Loucy (cell line): ENCODE results near the gene MUC13.

ENCODE experiments used
- H2AFZ ChIP-seq: fragments of 200-600 bp; sonication (generic); 2 replicates; pipeline ENCODE4 v1.6.0; 2016; ENCODE audit warnings: antibody characterized with exemption, mild to moderate bottlenecking, low read length, moderate library complexity
- H3F3A ChIP-seq: fragments of 200-600 bp; 2 replicates; pipeline ENCODE4 v1.6.0; 2016; ENCODE audit warnings: antibody characterized with exemption, low read depth, mild to moderate bottlenecking
- H3K27me3 ChIP-seq: fragments of 200-600 bp; sonication (generic); 2 replicates; pipeline ENCODE4 v1.6.1; 2014; ENCODE audit warnings: low read length, mild to moderate bottlenecking; ENCODE audit not compliant: insufficient read depth, poor library complexity, severe bottlenecking
- H3K36me3 ChIP-seq: fragments of 200-600 bp; sonication (generic); 2 replicates; pipeline ENCODE4 v1.6.1; 2016; ENCODE audit warnings: low read length; ENCODE audit not compliant: insufficient read depth
- H3K4me1 ChIP-seq: fragments of 200-600 bp; sonication (generic); 2 replicates; pipeline ENCODE4 v1.5.1; 2014; ENCODE audit warnings: low read length, mild to moderate bottlenecking; ENCODE audit not compliant: insufficient read depth, poor library complexity, severe bottlenecking
- H3K4me2 ChIP-seq: fragments of 200-600 bp; sonication (generic); 2 replicates; pipeline ENCODE4 v1.6.0; 2014; ENCODE audit warnings: antibody characterized with exemption, low read length, low read depth, mild to moderate bottlenecking; ENCODE audit not compliant: poor library complexity, severe bottlenecking
- H3K4me3 ChIP-seq: fragments of 200-600 bp; sonication (generic); 2 replicates; pipeline ENCODE4 v1.5.1; 2014; ENCODE audit warnings: low read length, mild to moderate bottlenecking, mixed read lengths; ENCODE audit not compliant: poor library complexity, severe bottlenecking
- H3K79me2 ChIP-seq: fragments of 200-600 bp; sonication (generic); 2 replicates; pipeline ENCODE4 v1.6.1; 2014; ENCODE audit warnings: low read length; ENCODE audit not compliant: insufficient read depth
- H3K9ac ChIP-seq: fragments of 200-600 bp; sonication (generic); 2 replicates; pipeline ENCODE4 v1.6.0; 2014; ENCODE audit warnings: mild to moderate bottlenecking, low read depth, low read length, moderate library complexity; ENCODE audit not compliant: poor library complexity, severe bottlenecking
- H3K9me2 ChIP-seq: fragments of 200-600 bp; sonication (generic); replicated peaks from 2 replicates; pipeline ENCODE4 v1.6.1; 2016; ENCODE audit warnings: low read depth, low read length, mixed read lengths
- H3K9me3 ChIP-seq: fragments of 200-600 bp; sonication (generic); 2 replicates; pipeline ENCODE4 v1.6.1; 2014; ENCODE audit warnings: mild to moderate bottlenecking, antibody characterized with exemption, low read length, low read depth; ENCODE audit not compliant: insufficient read depth
- H4K20me1 ChIP-seq: fragments of 200-600 bp; sonication (generic); 2 replicates; pipeline ENCODE4 v1.6.0; 2014; ENCODE audit warnings: antibody characterized with exemption, low read length, mild to moderate bottlenecking; ENCODE audit not compliant: insufficient read depth, poor library complexity, severe bottlenecking
- CTCF ChIP-seq: fragments of 200-600 bp; sonication (generic); conservative IDR thresholded peaks from 2 replicates; pipeline ENCODE4 v1.5.1; 2014; ENCODE audit warnings: mild to moderate bottlenecking, antibody characterized with exemption, low read length
- EZH2phosphoT487 ChIP-seq: fragments of 200-600 bp; IDR thresholded peaks from 2 replicates; pipeline ENCODE4 v1.6.1; 2018; ENCODE audit warnings: antibody characterized with exemption, mild to moderate bottlenecking, moderate library complexity, borderline replicate concordance

The MUC13 gene

GRCh38 chr3:124859025-124859424 is 75.5 kb downstream of the MUC13 start:
- Histone ChIP-seq H3K4me2 (no peak overlapping the region), H3K79me2 (no peaks in the 10 kb centered on the region), H3K27me3 (no peaks in the 10 kb centered on the region), H3K4me3 (no peak overlapping the region), H3K9me2 (no peaks in the 10 kb centered on the region), H3K36me3 (no peaks in the 10 kb centered on the region), H3F3A (no peaks in the 10 kb centered on the region), H3K9me3 (no peaks in the 10 kb centered on the region), H2AFZ (no peak overlapping the region), H3K4me1 (no peaks in the 10 kb centered on the region), H4K20me1 (no peaks in the 10 kb centered on the region), H3K9ac (no peak overlapping the region)
- TF ChIP-seq CTCF (no peak), EZH2phosphoT487 (no peak)

- no peaks in the 10 kb centered on the region for H3K9me2 ChIP-seq
- H3K27me3 ChIP-seq = no peaks in the 10 kb centered on the region
- no peaks in the 10 kb centered on the region for H3K4me1 ChIP-seq
- no peak overlapping the region for H3K4me3 ChIP-seq
- no peak overlapping the region for H3K4me2 ChIP-seq
- no peak overlapping the region for H2AFZ ChIP-seq
- H3K9me3 ChIP-seq = no peaks in the 10 kb centered on the region
- no peaks in the 10 kb centered on the region for H3F3A ChIP-seq
- no peaks in the 10 kb centered on the region for H3K36me3 ChIP-seq
- TF ChIP-seq CTCF = no peak
- TF ChIP-seq EZH2phosphoT487 = no peak
- H4K20me1 ChIP-seq = no peaks in the 10 kb centered on the region
- no peaks in the 10 kb centered on the region for H3K79me2 ChIP-seq
- H3K9ac ChIP-seq = no peak overlapping the region
Measured at GRCh38 chr3:124858275-124858674, 76.3 kb downstream of the MUC13 start.

- no peak overlapping the region for H3K4me2 ChIP-seq
- no peaks in the 10 kb centered on the region for H3K9me2 ChIP-seq
- TF ChIP-seq CTCF = no peak
- no peak for TF ChIP-seq EZH2phosphoT487
- no peak overlapping the region for H3K9ac ChIP-seq
- no peak overlapping the region for H3K4me3 ChIP-seq
- no peaks in the 10 kb centered on the region for H3K27me3 ChIP-seq
- H2AFZ ChIP-seq = no peak overlapping the region
- H3K4me1 ChIP-seq = no peaks in the 10 kb centered on the region
- H3K36me3 ChIP-seq = no peaks in the 10 kb centered on the region
- H3K79me2 ChIP-seq = no peaks in the 10 kb centered on the region
- no peaks in the 10 kb centered on the region for H3F3A ChIP-seq
- H3K9me3 ChIP-seq = no peaks in the 10 kb centered on the region
- H4K20me1 ChIP-seq = no peaks in the 10 kb centered on the region
Measured at GRCh38 chr3:124856677-124857076, 77.9 kb downstream of the MUC13 start.
